Neural cell (in vitro differentiated cells): Measurements from ENCODE around the gene FMN2. TPM values are rescaled to one million over a fixed set of nuclear protein-coding genes. Genes with fewer than 3 reads are reported as not detected.

Experiments used
- H2AFZ ChIP-seq: fragments of 200-600, 300-800 bp; sonication (generic), shearing (Covaris generic); 2 replicates; pipeline ENCODE4 v1.6.0; 2014; ENCODE audit warnings: low read depth, mild to moderate bottlenecking, antibody characterized with exemption, low read length, moderate library complexity
- H3F3A ChIP-seq: fragments of 200-600 bp; shearing (Covaris generic); 2 replicates; pipeline ENCODE4 v1.6.1; 2016; ENCODE audit warnings: mild to moderate bottlenecking, moderate library complexity, mixed read lengths, antibody characterized with exemption, low read length; ENCODE audit not compliant: insufficient read depth, poor library complexity, severe bottlenecking
- H3K27ac ChIP-seq: fragments of 200-600, 300-800 bp; sonication (generic), shearing (Covaris generic); 2 replicates; pipeline ENCODE4 v1.5.1; 2014; ENCODE audit warnings: mild to moderate bottlenecking, low read length, moderate library complexity
- H3K27me3 ChIP-seq: fragments of 300-800, 200-600 bp; sonication (generic), shearing (Covaris generic); 2 replicates; pipeline ENCODE4 v1.6.0; 2014; ENCODE audit warnings: mild to moderate bottlenecking, low read depth, low read length, moderate library complexity; ENCODE audit not compliant: insufficient read depth
- H3K36me3 ChIP-seq: fragments of 300-800, 200-600 bp; sonication (generic), shearing (Covaris generic); 2 replicates; pipeline ENCODE4 v1.5.1; 2014; ENCODE audit warnings: mild to moderate bottlenecking, antibody characterized with exemption, low read length, moderate library complexity; ENCODE audit not compliant: insufficient read depth
- H3K4me2 ChIP-seq: fragments of 300-800, 200-600 bp; sonication (generic), shearing (Covaris generic); 2 replicates; pipeline ENCODE4 v1.6.0; 2014; ENCODE audit warnings: mild to moderate bottlenecking, low read length
- H3K4me3 ChIP-seq: fragments of 300-800, 200-600 bp; sonication (generic), shearing (Covaris generic); 2 replicates; pipeline ENCODE4 v1.5.1; 2014; ENCODE audit warnings: mild to moderate bottlenecking, low read length, moderate library complexity
- H3K79me2 ChIP-seq: fragments of 200-600 bp; shearing (Covaris generic); replicated peaks from 2 replicates; pipeline ENCODE4 v1.6.0; 2014; ENCODE audit warnings: mild to moderate bottlenecking, low read length, moderate library complexity; ENCODE audit not compliant: insufficient read depth
- H3K9ac ChIP-seq: fragments of 300-800, 200-600 bp; sonication (generic), shearing (Covaris generic); 2 replicates; pipeline ENCODE4 v1.6.1; 2016; ENCODE audit warnings: mild to moderate bottlenecking, low read length, mixed read lengths
- H3K9me2 ChIP-seq: fragments of 200-600 bp; shearing (Covaris generic); 2 replicates; pipeline ENCODE4 v1.6.1; 2016; ENCODE audit warnings: mild to moderate bottlenecking, low read length, mixed read lengths; ENCODE audit not compliant: insufficient read depth
- H3K9me3 ChIP-seq: fragments of 200-600, 300-800 bp; sonication (generic), shearing (Covaris generic); 2 replicates; pipeline ENCODE4 v1.6.1; 2016; ENCODE audit warnings: mild to moderate bottlenecking, mixed run types, low read length, moderate library complexity, mixed read lengths
- H4K20me1 ChIP-seq: fragments of 200-600 bp; shearing (Covaris generic); 2 replicates; pipeline ENCODE4 v1.6.1; 2016; ENCODE audit warnings: mild to moderate bottlenecking, mixed run types; ENCODE audit not compliant: insufficient read depth
- CTCF ChIP-seq: fragments of 450-650 bp; IDR thresholded peaks from 2 replicates; pipeline ENCODE4 v1.5.1; 2014; ENCODE audit warnings: antibody characterized with exemption, mild to moderate bottlenecking, moderate library complexity; ENCODE audit not compliant: poor library complexity, severe bottlenecking
- EP300 ChIP-seq: fragments of 450-650 bp; conservative IDR thresholded peaks from 2 replicates; pipeline ENCODE4 v1.6.1; 2014; ENCODE audit warnings: antibody characterized with exemption, mild to moderate bottlenecking, moderate library complexity; ENCODE audit not compliant: poor library complexity, severe bottlenecking
- EZH2 ChIP-seq: fragments of 200-600, 300-800 bp; shearing (Covaris generic), sonication (generic); IDR thresholded peaks from 2 replicates; pipeline ENCODE4 v1.6.1; 2014; ENCODE audit warnings: antibody characterized with exemption, low read length, borderline replicate concordance, mild to moderate bottlenecking; ENCODE audit not compliant: insufficient read depth, poor library complexity, severe bottlenecking
- MXI1 ChIP-seq: fragments of 450-650 bp; conservative IDR thresholded peaks from 2 replicates; pipeline ENCODE4 v1.6.1; 2014; ENCODE audit warnings: antibody characterized with exemption, mild to moderate bottlenecking; ENCODE audit not compliant: poor library complexity, severe bottlenecking
- POLR2AphosphoS5 ChIP-seq: IDR thresholded peaks from 2 replicates; pipeline ENCODE4 v1.6.1; 2012
- RAD21 ChIP-seq: fragments of 450-650 bp; conservative IDR thresholded peaks from 2 replicates; pipeline ENCODE4 v1.6.1; 2014; ENCODE audit warnings: antibody characterized with exemption, mild to moderate bottlenecking, moderate library complexity
- REST ChIP-seq: IDR thresholded peaks from 2 replicates; pipeline ENCODE4 v1.6.1; 2012; ENCODE audit warnings: borderline replicate concordance
- SMC3 ChIP-seq: fragments of 450-650 bp; conservative IDR thresholded peaks from 2 replicates; pipeline ENCODE4 v1.6.1; 2014; ENCODE audit warnings: antibody characterized with exemption, mild to moderate bottlenecking, moderate library complexity; ENCODE audit not compliant: poor library complexity
- TAF1 ChIP-seq: IDR thresholded peaks from 2 replicates; pipeline ENCODE4 v1.6.1; 2012; ENCODE audit warnings: low read depth
- polyA plus RNA-seq: library from polyadenylated mRNA; depleted of rRNA; stranded (reverse); fragments of >200 nt; gene quantifications from 2 replicates; pipeline ENCODE4 v1.2.3, GENCODE V29; 2014

Gene FMN2
- polyA plus RNA-seq, 1 donor from 2014 or later: 23.9 TPM

- no peak for TF ChIP-seq MXI1
- Histone ChIP-seq H3K27me3 (no peaks in the 10 kb centered on the region), H3F3A (no peaks in the 10 kb centered on the region), H3K27ac (no peak overlapping the region), H3K9me2 (no peaks in the 10 kb centered on the region), H3K79me2 (peaks cover 43% of the 10 kb centered on the region), H2AFZ (no peak overlapping the region), H3K36me3 (no peaks in the 10 kb centered on the region), H3K4me3 (peak overlapping the region; percentile 6), H3K9me3 (no peaks in the 10 kb centered on the region), H3K9ac (no peak overlapping the region), H3K4me2 (no peak overlapping the region), H4K20me1 (no peaks in the 10 kb centered on the region)
Measured at GRCh38 chr1:240100371-240100934, 8.8 kb downstream of the FMN2 start.

GRCh38 chr1:240101306-240101705 lies 9.6 kb downstream of the FMN2 start:
- no peaks in the 10 kb centered on the region for H3F3A ChIP-seq
- H3K36me3 ChIP-seq: no peaks in the 10 kb centered on the region
- no peak overlapping the region for H3K9ac ChIP-seq
- no peaks in the 10 kb centered on the region for H4K20me1 ChIP-seq
- no peak overlapping the region for H2AFZ ChIP-seq
- no peak overlapping the region for H3K27ac ChIP-seq
- no peaks in the 10 kb centered on the region for H3K27me3 ChIP-seq
- H3K4me3 ChIP-seq: peak overlapping the region; percentile 6
- H3K9me3 ChIP-seq: no peaks in the 10 kb centered on the region
- no peak for TF ChIP-seq EZH2
- no peak for TF ChIP-seq POLR2AphosphoS5
- TF ChIP-seq EP300: no peak
- no peak for TF ChIP-seq MXI1
- TF ChIP-seq CTCF: no peak
- TF ChIP-seq RAD21: no peak
- no peak for TF ChIP-seq SMC3
- no peak for TF ChIP-seq TAF1
- no peak for TF ChIP-seq REST
- H3K79me2 ChIP-seq: peaks cover 34% of the 10 kb centered on the region
- H3K4me2 ChIP-seq: no peak overlapping the region
- H3K9me2 ChIP-seq: no peaks in the 10 kb centered on the region

GRCh38 chr1:240101737-240102136 lies 10.1 kb downstream of the FMN2 start:
- H2AFZ ChIP-seq: no peak overlapping the region
- no peaks in the 10 kb centered on the region for H3K36me3 ChIP-seq
- H3K9me3 ChIP-seq: no peaks in the 10 kb centered on the region
- no peaks in the 10 kb centered on the region for H3K9me2 ChIP-seq
- no peaks in the 10 kb centered on the region for H3K27me3 ChIP-seq
- no peak overlapping the region for H3K4me2 ChIP-seq
- H3K79me2 ChIP-seq: peaks cover 30% of the 10 kb centered on the region
- H3K4me3 ChIP-seq: no peak overlapping the region
- TF ChIP-seq SMC3 (no peak), MXI1 (no peak), RAD21 (no peak), TAF1 (no peak), EP300 (no peak), CTCF (no peak)
- no peaks in the 10 kb centered on the region for H3F3A ChIP-seq
- no peak overlapping the region for H3K27ac ChIP-seq
- H3K9ac ChIP-seq: no peak overlapping the region
- H4K20me1 ChIP-seq: no peaks in the 10 kb centered on the region
